ENCODE results near the gene ACOT12. TPM values are rescaled to one million over a fixed set of nuclear protein-coding genes. Genes with fewer than 3 reads are reported as not detected.

The ACOT12 gene
- total and polyA plus RNA-seq, 9 of the 15 experiments (the other 6 are each of a cell fraction or from before 2014, with no cell fraction given) = 0.03 TPM; not detected in 8

GRCh38 chr5:81354093-81354492 is 39.8 kb downstream of the ACOT12 start:
- Histone ChIP-seq H3K9me3 (replicated peaks; ENCODE audit: control insufficient read depth, insufficient read depth, low read depth, low read length) (no peaks in the 10 kb centered on the region), H3K27ac (ENCODE audit: extremely low read depth, low read depth, low read length) (no peak overlapping the region), H3K4me1 (replicated peaks in 1 of 2; ENCODE audit: control insufficient read depth in 2 of 2, insufficient read depth in 2 of 2, low read length in 2 of 2) (no peaks in the 10 kb centered on the region), H3K4me3 (no peak overlapping the region), H3K36me3 (ENCODE audit: control insufficient read depth, insufficient read depth, low read length) (no peaks in the 10 kb centered on the region), H3K4me2 (ENCODE audit: insufficient read depth, low read length) (no peak overlapping the region), H4K20me1 (replicated peaks; ENCODE audit: control insufficient read depth, insufficient read depth, low read length) (no peaks in the 10 kb centered on the region), H2AFZ (ENCODE audit: low read depth, low read length) (no peak overlapping the region), H3K79me2 (ENCODE audit: control insufficient read depth, insufficient read depth, low read length) (no peaks in the 10 kb centered on the region), H3K27me3 (ENCODE audit: control insufficient read depth in 2 of 2, insufficient read depth in 2 of 2, low read length in 2 of 2) (peaks cover 25 to 38% of the 10 kb centered on the region in 2 experiments), H3K9ac (ENCODE audit: insufficient read depth in 1 of 2, low read depth in 2 of 2, low read length in 2 of 2) (no peak overlapping the region), H3K9me1 (ENCODE audit: control insufficient read depth, insufficient read depth, low read length) (no peaks in the 10 kb centered on the region)
- ATAC-seq (no peak), FAIRE-seq (no peak), DNase-seq (ENCODE audit: extremely low read depth in 1 of 4, low spot score in 3 of 4) (no peak)
- ChIA-PET CTCF (ENCODE audit: low intra/inter-chr PET ratio) (no interaction called here), POLR2A (interaction anchor here (1.6 kb wide), 1 partner anchor 9 kb away, joined by 4 read pairs; no protein-coding TSS in a partner anchor)
- BruUV-seq (replicated peaks) = no TSS peak
- in situ Hi-C loops (cut with MboI) (no loop called here), intact Hi-C loops (cut with micrococcal nuclease) (no loop called here)
- WGBS (ENCODE audit: insufficient coverage, low coverage, missing lambda C conversion rate) = 3% methylated on average over 2 of the region's 2 CpGs
- TF ChIP-seq PCBP1 (IDR thresholded peaks at IDR 0.05; ENCODE audit: low read depth, low read length, poor library complexity, severe bottlenecking) (no peak), ARID1B (IDR thresholded peaks at IDR 0.05) (no peak), FOXP1 (CRISPR knock-in tag; IDR thresholded peaks at IDR 0.05) (no peak), NR1H2 (CRISPR knock-in tag; IDR thresholded peaks at IDR 0.05) (no peak), RBM17 (IDR thresholded peaks at IDR 0.05; ENCODE audit: borderline replicate concordance, low read depth, low read length) (no peak), ZNF696 (CRISPR knock-in tag; conservative IDR thresholded peaks at IDR 0.05) (no peak), MAFG (tag; conservative IDR thresholded peaks at IDR 0.05) (no peak), YY1 (IDR thresholded peaks at IDR 0.05; ENCODE audit: borderline replicate concordance in 1 of 3, control insufficient read depth in 1 of 3, extremely low read depth in 1 of 3, insufficient read depth in 3 of 3, insufficient read length in 1 of 3, insufficient replicate concordance in 2 of 3, low read depth in 1 of 3, low read length in 2 of 3) (no peak), PCBP2 (IDR thresholded peaks at IDR 0.05; ENCODE audit: low read depth, low read length, poor library complexity, severe bottlenecking) (no peak), THRAP3 (IDR thresholded peaks at IDR 0.05; ENCODE audit: borderline replicate concordance) (no peak), TEAD1 (CRISPR knock-in tag; IDR thresholded peaks at IDR 0.05) (no peak), NFIC (IDR thresholded peaks at IDR 0.05) (no peak)
- TF ChIP-seq, protein P1, sequence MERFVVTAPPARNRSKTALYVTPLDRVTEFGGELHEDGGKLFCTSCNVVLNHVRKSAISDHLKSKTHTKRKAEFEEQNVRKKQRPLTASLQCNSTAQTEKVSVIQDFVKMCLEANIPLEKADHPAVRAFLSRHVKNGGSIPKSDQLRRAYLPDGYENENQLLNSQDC (CRISPR knock-in tag; IDR thresholded peaks at IDR 0.05) = no peak

All from K562 (cell line).